Testis (tissue), 2 donors: Measurements from ENCODE around the gene MROH2B.

Experiments used
- CTCF ChIP-seq, 3 experiments: fragments of 450-650 bp in 2 of 3; fragments of 200-600 bp in 1 of 3; sonication (generic) in 1 of 3; IDR thresholded peaks; one replicate each; pipeline ENCODE4 v1.5.1; 2016 to 2019; ENCODE audit warnings: antibody characterized with exemption in 3 of 3, mild to moderate bottlenecking in 2 of 3, moderate library complexity in 1 of 3
- POLR2A ChIP-seq: fragments of 450-650 bp; IDR thresholded peaks from one replicate; pipeline ENCODE4 v1.6.1; 2017; ENCODE audit warnings: antibody characterized with exemption, mild to moderate bottlenecking, moderate library complexity

- TF ChIP-seq CTCF (IDR thresholded peaks at IDR 0.05): no peak
- TF ChIP-seq POLR2A: no peak
Observed at GRCh38 chr5:40995801-40996586, 75.1 kb downstream of the MROH2B start.
